Lower lobe of right lung (tissue), 2 donors: Measurements from ENCODE around the gene CCDC90B. TPM values are rescaled to one million over a fixed set of nuclear protein-coding genes. Genes with fewer than 3 reads are reported as not detected.
"Not testable (repeated sequence)": the region's sequence is repeated elsewhere in the genome, so short reads cannot be mapped to it uniquely, and the experiment has no call there.

Experiments
- ATAC-seq, 2 donors: fragments of 200-7000 bp; cut with Tn5 transposase; one replicate each; pipeline ENCODE4 v1.9.1; 2020 to 2022; ENCODE audit warnings: mild to moderate bottlenecking in 2 of 2, moderate library complexity in 2 of 2
- DNase-seq: peaks from one replicate; pipeline ENCODE4 v3.0.0-alpha.2; 2020
- H3K27ac ChIP-seq: fragments of 200-600 bp; one replicate; pipeline ENCODE4 v1.8.0; 2022
- H3K27me3 ChIP-seq: fragments of 200-600 bp; one replicate; pipeline ENCODE4 v1.8.0; 2022; ENCODE audit warnings: low read depth
- H3K36me3 ChIP-seq: fragments of 200-600 bp; one replicate; pipeline ENCODE4 v1.8.0; 2022; ENCODE audit warnings: mild to moderate bottlenecking
- H3K4me1 ChIP-seq: fragments of 200-600 bp; one replicate; pipeline ENCODE4 v1.8.0; 2022
- H3K4me3 ChIP-seq: fragments of 200-600 bp; one replicate; pipeline ENCODE4 v1.8.0; 2022; ENCODE audit warnings: mild to moderate bottlenecking
- H3K9me3 ChIP-seq: fragments of 200-600 bp; one replicate; pipeline ENCODE4 v1.8.0; 2022
- CTCF ChIP-seq: fragments of 200-600 bp; IDR thresholded peaks from one replicate; pipeline ENCODE4 v1.8.0; 2022; ENCODE audit warnings: antibody characterized with exemption, mild to moderate bottlenecking
- intact Hi-C: fragments of 100-400 bp; cut with DNase I; formaldehyde crosslinking; loops from one replicate; pipeline ENCODE4 v1.11.0; 2022
- total RNA-seq: library from RNA; stranded (reverse); fragmentation: NEBNext Ultra II Directional; extraction: Animal tissue kit (Norgen Biotek cat#: 25700); gene quantifications from one replicate; pipeline ENCODE4 v1.2.1, GENCODE V29; 2021
- donor health status: DM: no; HTN: yes; CAD: no; lungs with severe emphysema.

The CCDC90B gene
- total RNA-seq, 1 donor from 2014 or later, result 30.0 TPM

GRCh38 chr11:83272627-83273026, 13.5 kb downstream of the CCDC90B start:
- DNase-seq (no peak), ATAC-seq (no peak)
- Histone ChIP-seq H3K4me1 (no peaks in the 10 kb centered on the region), H3K36me3 (peaks cover 78% of the 10 kb centered on the region), H3K27me3 (no peaks in the 10 kb centered on the region), H3K27ac (no peak overlapping the region), H3K9me3 (no peaks in the 10 kb centered on the region), H3K4me3 (no peak overlapping the region)
- TF ChIP-seq CTCF, result no peak
- intact Hi-C loops, result no loop called here

- DNase-seq, H3K27me3 ChIP-seq, ATAC-seq, H3K9me3 ChIP-seq, H3K4me1 ChIP-seq, intact Hi-C loops, H3K27ac ChIP-seq, H3K4me3 ChIP-seq: not testable (repeated sequence)
- peaks cover 75% of the 10 kb centered on the region for H3K36me3 ChIP-seq
Observed at GRCh38 chr11:83271734-83272133, 14.4 kb downstream of the CCDC90B start.

GRCh38 chr11:83269080-83269479, 17.1 kb downstream of the CCDC90B start:
- H3K4me1 ChIP-seq, H3K27ac ChIP-seq, H3K9me3 ChIP-seq, H3K27me3 ChIP-seq, DNase-seq, ATAC-seq, H3K4me3 ChIP-seq, intact Hi-C loops: not testable (repeated sequence)
- H3K36me3 ChIP-seq, result peaks cover 78% of the 10 kb centered on the region

DNA sequence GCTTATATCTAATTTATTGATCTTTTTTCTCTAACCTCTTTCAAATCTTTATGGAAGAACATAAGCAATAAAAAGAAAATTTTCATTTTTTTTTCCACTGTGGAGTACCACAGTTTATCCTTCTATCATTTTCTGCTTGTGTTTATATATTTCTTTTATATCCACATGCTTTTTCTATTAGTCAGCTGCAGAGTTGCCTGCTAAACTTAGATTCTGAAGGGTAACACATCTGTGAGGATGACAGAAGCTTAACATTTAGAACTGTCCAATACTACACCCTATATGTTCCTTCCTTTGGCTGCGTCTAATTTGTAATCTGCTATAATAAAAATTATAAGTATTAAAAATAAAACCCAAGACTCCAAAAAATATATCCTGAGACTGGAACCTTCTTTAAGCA, 20.8 kb downstream of the CCDC90B start:
- Histone ChIP-seq H3K4me1 (no peaks in the 10 kb centered on the region), H3K36me3 (peaks cover 79% of the 10 kb centered on the region), H3K27me3 (no peaks in the 10 kb centered on the region), H3K9me3 (no peaks in the 10 kb centered on the region), H3K27ac (no peak overlapping the region), H3K4me3 (no peak overlapping the region)
- ATAC-seq (no peak), DNase-seq (no peak)
- intact Hi-C loops, result no loop called here
- no peak for TF ChIP-seq CTCF

DNA sequence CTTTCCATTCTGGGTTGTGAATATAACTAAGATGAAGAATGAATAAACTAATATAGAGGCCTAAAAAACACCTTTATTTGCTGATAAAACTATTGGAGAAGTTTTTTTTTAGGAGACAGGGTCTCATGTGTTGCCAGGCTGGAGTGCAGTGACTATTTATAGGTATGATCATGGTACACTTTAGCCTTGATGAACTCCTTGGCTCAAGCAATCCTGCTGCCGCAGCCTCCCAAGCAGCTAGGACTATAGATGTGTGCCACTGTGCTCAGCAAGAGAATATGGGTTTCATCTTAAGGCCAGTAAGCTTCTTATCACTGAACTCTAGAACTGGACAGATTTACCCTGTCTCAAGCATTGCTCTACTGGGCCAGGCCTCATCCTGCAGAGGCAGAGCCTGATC, 26.6 kb downstream of the CCDC90B start:
- TF ChIP-seq CTCF, result no peak
- no peak overlapping the region for H3K27ac ChIP-seq
- no peaks in the 10 kb centered on the region for H3K9me3 ChIP-seq
- H3K36me3 ChIP-seq, result peaks cover 74% of the 10 kb centered on the region
- no peaks in the 10 kb centered on the region for H3K27me3 ChIP-seq
- no peak for ATAC-seq
- no peak overlapping the region for H3K4me3 ChIP-seq
- no peaks in the 10 kb centered on the region for H3K4me1 ChIP-seq
- no peak for DNase-seq
- intact Hi-C loops, result loop anchor here (10.0 kb wide), 1 partner anchor 355 kb away; the partner anchor contains the start of genes DDIAS and PRCP

DNA sequence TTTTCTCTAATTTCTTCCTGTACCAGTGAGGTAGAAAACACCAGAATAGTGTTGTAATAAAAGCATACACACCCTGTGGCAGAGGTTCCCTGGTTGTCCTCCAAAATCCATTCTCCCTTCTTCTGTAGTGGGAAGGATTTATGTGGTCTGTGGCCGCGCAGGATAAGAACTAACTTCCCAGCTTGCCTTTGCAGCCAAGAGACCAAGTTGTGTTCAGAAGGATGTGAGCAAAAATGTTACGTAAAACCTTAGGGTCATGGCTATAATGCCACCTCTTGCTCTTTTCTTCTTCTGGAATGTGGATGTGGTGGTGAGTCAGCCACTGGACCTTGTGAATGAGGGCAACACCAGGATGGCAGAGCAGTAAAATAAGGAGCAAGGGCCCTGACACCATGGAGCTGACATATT, 28.4 kb downstream of the CCDC90B start:
- H3K36me3 ChIP-seq, result peaks cover 56% of the 10 kb centered on the region
- H3K4me1 ChIP-seq, result no peaks in the 10 kb centered on the region
- H3K27ac ChIP-seq, result no peak overlapping the region
- DNase-seq (no peak), ATAC-seq (no peak)
- TF ChIP-seq CTCF, result no peak
- intact Hi-C loops, result loop anchor here (10.0 kb wide), 1 partner anchor 353 kb away; the partner anchor contains the start of genes DDIAS and PRCP
- no peaks in the 10 kb centered on the region for H3K27me3 ChIP-seq
- no peak overlapping the region for H3K4me3 ChIP-seq
- no peaks in the 10 kb centered on the region for H3K9me3 ChIP-seq
